Activated CD8-positive, alpha-beta memory T cell treated with anti-CD3 and anti-CD28 coated beads for 48 hours (primary cell): Measurements from ENCODE around the gene FTO.

Experiments used
- DNase-seq, 3 experiments: peaks; one replicate each; pipeline ENCODE4 v3.0.0-alpha.2; 2020; ENCODE audit warnings: low read depth in 2 of 3, low spot score in 2 of 3

FTO gene

DNA sequence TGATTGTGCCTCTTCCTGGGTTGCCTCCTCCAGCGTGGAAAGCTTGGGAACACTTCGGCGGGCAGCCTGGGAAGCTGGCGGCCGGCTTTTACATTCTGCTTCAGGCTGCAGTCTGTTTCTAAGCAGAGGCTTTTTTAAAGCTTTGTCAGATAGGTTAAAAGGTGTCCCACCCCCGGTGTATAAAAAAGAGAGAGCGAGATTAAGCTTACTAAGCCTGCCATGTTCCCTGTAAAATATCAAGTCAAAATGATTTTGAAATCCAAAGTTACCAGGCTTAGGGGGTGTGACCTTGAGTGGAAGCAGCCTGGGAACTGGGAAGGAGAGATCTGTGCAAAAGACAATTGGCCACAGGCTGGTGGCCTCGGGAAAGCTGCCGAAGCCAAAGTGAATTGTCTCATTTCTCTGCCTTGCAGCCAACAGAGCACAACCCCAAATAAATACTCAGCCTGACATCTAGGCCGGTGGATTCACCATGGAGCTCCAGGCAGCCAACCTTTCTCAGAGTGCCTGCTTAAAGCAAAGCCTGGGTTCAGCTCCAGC, 254.5 kb downstream of the FTO start:
- no peak for DNase-seq

DNA sequence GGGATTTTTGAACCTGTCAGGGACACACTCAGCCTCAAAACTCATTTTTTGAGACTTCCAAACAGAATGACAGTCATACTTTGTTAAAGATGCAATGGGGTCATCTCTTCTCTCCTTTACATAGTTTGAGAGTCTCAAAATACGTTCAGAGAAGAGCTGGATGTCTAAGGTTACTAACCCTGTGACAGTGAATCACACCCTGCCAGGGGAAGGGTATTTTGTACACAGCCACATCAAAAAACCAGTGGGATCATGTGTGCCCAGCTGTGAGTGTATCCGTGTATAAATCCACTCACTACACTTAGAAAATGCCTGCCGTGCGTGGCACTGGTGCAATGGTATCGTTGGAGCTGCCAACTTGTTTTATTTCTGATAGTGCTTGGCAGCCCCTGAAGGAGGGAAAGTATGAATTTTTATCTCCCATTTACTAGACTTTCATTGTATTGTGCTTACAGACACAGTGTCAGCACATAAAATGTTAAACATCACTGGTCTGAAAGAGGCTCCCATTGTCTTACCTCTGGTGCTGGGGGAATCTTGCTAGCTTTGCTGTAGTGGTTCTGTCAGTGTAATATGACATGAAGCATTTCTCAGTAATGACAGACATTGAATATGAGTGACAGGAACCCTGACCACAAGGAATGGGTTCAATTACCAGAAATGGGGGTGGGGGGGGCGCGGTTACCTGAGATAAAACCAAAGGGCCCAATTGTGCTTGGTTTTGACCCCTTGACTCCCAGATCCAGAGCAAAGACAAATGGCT, 256.3 kb downstream of the FTO start:
- DNase-seq: no peak

DNA sequence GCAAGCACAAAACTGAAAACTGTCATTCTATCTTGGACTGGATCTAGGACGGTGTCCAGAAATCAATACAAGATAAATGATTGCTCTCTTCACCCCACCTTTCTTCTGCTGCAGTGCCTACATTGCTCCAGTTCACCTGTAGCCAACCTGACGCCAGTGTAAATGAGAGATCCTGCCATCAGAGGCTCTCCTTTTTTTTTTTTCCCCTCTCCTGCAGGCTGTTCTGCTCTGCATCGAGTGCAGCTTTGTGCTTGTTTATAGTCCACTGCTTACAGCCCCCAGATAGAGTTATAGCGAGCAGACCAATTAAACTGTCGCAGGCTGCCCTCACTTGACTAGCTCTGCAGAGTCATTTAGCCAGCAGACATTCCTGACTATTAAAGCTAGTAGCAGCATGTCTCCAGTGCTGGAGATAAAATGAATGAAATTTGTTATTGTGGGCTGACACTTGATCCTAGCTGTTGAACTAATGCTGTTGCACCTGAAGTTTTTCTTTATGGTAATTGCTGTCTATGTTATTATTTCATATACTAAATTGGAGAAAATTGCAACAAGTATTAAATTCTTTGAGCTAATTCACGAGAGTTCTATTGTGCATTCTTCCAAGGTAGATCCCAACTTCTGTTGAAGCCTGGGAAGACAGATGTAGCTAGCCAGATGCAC, 257.1 kb downstream of the FTO start:
- DNase-seq: no peak

DNA sequence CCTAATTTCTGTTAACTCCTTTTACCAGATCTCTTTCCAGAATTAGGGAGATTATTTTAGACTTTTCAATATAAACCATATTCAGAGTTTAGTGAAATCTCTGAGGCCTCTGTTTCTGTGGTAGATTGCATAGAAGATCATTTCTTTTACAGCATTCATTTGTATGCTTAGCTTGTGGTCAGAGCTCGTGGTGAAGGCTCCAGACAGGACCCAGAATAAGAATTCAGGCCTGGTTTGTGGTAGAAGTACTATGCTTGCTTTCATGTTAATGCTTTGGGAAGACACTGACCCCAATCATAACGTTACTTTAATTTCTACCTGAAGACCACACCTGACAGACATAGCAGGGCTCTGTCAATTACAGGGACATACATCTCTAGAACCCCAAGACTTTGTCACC, 258.1 kb downstream of the FTO start:
- DNase-seq: no peak

DNA sequence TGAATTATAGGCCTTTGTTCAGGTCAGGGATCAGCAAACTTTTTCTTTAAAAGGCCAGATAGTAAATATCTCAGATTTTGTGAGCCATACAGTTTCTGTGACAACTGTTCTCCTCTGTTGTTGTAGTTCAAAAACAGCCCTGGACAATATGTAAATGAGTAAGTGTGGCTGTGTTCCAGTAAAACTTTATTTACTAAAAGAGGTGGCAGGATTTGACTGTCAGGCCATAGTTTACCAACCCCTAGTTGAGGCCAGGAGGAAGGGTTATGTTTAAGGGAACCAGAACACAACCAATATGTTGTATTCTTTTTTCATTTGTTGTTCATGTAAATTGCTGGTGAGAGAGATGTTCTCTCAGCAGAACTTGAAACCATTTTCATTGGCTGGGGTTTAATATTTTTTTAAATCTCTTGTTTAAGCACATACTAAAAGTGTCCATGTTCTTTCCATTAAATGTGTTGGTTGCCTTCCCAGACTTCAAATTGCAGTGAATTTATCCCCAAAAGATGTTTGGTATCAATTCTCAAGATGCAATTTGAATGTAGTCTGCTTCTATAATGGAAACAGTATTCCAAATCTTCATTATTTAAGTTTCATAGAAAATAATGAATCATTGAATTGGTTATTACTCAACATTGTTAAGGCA, 260.3 kb downstream of the FTO start:
- DNase-seq: no peak

DNA sequence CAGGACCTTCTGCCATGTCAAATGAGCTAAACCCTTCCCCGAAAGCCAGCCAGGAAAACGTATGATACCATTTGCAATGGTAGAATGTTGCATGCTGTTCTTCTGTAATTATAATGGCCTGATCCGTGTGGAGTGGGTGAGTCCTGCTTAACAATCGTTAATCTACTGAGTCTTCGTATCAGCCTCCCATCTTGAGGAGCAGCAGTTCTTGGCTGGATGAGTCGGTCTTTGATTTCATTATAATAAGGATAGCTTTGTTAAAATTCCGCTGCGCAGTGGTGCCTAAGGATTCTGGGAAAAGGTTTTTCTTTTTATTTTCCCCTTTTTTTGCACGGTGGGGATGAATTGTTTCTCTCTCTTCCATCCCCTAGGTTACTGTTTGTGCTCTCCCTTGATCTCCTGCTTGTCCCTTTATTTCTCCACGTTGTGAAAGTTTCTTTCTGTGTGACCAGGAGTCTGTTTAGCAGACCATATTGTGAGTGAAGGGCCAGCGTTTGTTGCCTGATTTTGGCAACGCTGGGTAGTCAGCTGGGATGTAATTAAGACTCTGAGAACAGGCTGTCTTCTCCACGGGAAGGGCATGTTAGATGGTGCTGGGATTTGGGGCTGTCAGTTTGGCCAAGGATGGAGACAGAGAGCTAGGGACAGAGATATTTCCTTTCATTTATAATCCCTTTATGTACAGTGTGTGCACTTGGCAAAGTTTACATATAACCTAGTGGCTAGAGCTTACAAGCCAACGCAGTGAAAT, 263.0 kb downstream of the FTO start:
- DNase-seq: no peak

DNA sequence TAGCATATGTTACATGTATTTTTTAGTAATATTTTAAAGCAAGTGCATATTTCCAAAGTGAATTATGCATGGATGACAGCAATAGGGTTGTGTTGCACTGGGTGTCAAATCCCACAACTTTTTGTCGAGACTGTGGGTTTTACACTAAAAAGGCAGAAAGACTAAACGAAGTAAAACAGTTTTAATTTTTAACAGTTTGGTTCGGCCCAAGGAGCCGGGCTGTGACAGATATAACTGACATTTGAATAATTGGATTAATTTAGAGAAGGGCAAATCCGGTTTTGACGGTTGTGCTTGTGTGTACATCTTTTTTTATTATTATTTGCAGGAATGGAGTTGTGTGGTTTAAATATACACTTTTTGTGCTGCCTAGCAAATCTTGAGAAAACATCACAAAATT, 263.6 kb downstream of the FTO start:
- DNase-seq: no peak

DNA sequence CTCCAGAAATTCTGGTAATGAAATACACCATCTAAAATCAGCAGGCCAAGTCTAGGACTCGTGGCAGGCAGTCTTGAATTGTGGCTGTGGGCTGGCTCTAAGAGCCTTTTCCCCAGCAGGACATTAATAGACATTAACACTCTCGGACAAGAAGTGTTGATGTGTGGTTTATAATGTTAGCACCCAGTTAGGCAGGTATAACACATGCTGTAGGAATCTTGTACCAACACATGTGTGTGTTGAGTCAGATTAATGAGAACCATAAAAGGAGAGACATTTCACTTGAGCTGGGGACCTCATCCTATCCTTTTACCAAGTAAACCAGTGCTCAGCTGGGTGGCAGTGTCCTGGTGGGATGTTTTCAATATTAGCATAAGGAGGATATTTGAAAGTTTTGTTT, 264.5 kb downstream of the FTO start:
- no peak for DNase-seq

DNA sequence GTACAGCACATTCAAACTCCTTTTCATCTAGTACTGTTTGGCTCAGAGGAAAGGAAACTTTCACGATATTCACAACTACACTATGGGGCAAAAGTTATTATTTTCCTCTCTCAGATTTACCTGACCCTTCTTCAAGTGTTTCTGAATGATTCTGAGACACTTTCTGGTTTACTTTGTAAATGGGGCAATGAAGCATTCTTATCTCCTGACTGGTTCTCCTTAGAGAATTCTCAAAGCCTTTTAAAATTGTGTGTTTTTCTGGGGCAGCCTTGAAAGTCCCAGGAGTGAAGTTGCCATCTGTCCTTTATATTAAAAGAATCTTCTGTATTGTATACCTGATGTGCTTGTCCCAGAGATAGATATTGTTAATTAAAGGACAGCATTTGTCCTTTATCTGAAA, 264.9 kb downstream of the FTO start:
- no peak for DNase-seq

DNA sequence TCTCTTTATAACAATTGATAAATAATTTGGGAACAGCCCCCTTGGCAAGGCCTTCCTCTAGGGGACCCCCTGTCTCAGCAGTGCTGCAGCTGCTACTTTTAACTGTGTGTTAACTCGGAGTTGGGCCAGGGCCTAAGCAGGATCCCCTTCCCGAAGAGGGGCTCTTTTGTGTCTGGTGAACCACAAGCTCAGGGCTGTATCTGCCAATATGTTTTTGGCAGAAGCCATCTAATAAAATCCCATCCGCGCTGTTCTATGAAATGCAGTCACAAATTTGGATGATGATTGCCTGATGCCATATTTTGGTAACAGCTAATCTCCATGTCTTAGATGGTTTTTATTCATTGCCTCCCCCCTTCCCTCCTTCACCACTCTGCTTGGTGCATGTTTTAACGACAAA, 267.7 kb downstream of the FTO start:
- DNase-seq: no peak

DNA sequence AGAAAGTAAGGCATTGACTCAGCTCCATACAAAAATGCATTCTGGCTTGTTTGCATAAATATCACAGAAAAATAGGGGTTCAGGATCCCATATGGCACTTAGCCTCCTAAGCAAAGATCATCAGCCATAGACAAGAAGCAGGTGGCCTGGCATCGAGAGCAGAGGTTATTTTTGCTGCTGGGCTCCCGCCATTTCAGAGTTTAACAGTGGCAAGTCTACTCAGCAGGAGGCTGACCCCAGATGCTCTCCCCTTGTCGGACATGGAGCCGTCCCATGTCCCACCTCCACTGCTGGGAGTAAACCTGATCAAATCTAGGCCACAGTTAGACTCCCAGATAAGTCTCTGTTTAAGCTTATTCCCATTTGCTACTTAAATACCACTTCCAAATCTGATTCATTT, 269.1 kb downstream of the FTO start:
- DNase-seq: no peak

DNA sequence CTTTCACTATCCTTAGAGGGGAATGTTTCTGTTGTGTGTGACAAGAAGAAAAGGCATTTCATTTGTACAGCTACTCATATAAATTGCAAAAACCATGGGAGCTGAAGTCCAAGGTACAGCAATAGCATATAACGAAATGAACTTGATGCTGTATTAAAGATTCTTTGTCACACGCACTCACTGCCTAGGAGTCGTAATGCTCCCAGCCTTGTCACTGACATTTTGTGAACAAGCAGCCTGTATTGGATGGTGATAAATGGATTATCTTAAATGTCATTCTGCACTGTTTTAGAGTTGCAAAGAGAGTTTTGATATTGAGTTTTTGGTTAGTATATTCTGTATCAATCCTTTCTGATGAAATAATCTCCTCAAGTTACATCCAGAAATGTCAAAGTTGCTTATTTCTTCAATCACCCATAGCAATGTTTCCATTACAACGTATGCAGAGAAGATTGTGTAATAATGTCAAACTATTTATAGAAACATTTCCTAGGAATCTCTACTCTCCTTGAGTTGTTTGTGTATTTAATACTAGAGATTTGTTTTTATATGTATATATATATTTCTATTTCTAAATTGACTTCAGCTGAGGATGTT, 270.6 kb downstream of the FTO start:
- DNase-seq: no peak

DNA sequence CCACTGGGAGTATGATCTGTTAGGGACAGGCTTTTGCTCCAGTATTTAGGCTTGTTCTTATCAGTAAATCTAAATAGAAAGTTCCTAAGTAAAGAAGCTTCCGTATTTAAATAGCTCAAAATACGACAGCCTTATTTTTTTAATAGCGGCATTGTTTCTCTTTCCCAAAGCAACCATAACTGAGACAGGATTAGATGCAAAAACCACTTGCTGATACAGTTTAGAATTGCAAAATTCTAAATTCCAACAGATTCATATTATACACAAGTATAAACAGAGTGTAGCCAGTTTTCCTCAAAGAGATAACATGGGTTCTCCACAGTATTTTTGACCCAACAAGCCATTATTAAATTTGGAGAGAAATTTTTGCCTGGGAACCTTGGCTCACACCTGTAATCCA, 276.7 kb downstream of the FTO start:
- DNase-seq: no peak

DNA sequence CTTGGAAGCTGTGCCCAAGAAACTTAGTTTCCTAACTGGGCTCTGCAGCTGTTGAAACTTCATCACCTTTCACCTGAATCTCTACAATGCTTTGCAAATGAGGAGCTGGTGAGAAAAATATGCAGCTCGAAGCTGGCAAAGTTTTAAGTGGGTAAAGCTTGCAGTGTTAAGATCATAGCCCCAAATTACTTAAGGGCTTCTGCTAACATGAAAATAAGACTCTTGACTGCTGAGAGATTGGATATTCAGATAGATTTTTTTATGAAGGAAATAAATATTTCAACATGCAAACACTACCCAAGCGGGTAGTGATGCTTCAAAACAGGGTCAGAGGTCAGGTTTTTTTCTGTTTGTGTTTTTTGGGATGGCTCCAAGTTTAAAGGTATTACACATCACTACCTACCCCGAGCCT, 278.7 kb downstream of the FTO start:
- no peak for DNase-seq

DNA sequence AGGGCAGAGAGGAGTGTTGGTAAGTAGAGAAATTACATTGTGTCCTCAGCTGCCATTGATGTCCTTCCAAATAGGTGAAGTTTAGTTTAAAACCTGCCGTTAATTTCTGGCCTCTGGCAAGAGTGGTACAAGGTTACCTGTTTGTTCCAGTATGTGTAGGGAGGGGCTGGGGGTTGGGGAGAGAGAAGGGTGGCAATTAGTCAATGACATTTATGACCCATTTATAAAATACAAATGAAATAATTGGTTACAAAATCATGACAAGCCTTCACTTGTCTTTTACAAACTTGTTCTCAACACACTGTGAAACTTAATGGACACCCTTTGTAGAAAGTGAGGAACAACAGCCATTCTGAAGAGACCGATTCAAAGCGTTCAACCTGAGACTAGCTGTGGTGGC, 281.0 kb downstream of the FTO start:
- no peak for DNase-seq

DNA sequence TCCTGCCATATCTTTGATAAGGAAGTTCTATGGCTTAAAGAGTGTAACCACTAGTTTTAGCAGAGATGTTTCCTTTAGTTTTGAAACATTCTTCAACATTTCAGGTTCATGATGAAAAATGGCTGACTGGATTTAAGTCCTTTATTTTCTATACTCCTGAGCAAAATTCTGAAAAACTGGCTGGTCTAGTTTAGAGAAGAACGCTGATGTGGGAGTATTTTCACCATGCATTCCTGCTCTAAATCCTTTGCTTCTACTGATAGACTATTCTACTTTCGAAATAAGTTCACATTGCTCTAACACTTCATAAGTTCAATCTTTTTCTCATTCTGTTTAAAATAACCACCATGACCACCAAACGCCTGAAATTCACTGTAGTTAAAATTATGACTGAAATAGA, 281.9 kb downstream of the FTO start:
- DNase-seq: no peak

DNA sequence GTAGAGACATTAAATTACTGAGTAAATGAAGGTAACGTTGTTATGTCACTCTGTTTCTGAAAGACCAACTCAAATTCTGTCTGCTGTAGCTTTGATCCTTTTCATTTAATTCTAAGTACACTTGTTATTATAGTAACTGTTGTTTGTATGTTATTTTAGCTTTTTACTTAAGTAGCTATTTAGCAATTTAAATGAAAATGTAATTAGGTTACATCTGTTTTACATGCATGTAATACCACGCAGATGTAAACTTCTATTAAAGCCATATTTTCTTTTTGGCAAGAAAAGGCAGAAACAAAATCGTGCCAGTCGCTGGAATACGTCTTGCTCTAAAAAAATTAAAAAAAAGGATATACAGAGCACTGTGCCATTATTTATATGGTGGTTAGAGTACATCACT, 282.8 kb downstream of the FTO start:
- no peak for DNase-seq

DNA sequence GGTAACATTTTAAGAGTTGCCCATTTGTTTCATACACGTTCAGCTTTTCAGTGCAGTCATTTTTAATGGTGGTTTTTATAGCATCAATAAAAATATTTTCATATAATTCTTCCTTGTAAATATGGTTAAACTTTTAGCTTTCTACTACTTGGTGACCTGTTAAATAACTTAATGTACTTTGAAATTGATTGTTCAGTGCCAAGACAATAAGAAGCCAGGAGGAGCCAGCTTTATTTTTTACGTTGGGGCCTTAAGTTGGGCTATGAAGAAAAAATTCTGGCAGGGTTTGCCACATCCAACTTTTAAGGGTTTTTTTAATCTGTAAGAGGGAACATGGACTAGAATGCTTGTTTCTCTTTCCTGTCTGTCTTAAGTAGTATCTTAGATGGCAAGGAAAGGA, 284.2 kb downstream of the FTO start:
- no peak for DNase-seq

DNA sequence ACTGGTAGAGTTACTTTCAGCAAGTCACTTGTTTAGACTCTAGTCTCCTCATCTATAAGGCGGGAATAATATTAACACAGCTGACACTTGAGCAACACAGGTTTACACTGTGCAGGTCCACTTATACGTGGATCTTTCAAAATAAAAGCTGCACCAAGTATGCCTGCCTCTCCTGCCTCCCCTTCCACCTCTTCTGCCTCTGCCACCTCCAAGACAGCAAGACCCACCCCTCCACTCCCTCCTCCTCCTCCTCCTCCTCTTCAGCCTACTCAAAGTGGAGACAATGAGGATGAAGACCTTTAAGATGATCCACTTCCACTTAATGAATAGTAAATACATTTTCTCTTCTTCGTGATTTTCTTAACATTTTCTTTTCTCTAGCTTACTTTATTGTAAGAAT, 285.6 kb downstream of the FTO start:
- no peak for DNase-seq

DNA sequence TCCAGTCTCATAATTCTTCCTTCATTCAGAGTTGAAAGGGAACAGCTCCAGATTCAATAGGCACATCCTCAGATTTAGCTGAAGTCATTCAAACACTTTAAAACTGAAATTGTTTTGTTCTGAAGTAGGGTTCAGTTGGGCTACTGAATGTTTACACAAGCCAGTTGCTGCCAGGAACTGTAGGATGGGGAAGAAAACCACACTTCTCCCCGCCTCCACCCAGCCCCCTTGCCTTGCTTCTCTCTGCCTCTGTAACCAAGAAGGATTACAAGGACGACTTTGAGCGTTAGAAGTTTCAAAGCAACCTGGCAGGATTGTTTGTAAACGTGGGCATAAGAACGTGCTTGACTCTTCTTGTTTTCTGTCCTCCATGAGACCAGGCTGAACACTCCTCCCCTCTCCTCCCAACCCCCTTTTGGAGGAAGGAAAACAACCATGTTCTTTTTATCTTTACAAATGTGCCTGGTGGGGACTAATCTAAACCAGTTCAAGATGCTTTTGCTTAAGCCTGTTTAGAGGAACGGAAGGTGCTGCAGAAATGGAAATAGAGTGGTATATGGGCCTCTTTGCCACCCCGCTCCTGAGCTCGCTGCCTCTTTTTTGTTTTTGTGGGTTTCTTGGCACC, 287.9 kb downstream of the FTO start:
- DNase-seq: no peak

DNA sequence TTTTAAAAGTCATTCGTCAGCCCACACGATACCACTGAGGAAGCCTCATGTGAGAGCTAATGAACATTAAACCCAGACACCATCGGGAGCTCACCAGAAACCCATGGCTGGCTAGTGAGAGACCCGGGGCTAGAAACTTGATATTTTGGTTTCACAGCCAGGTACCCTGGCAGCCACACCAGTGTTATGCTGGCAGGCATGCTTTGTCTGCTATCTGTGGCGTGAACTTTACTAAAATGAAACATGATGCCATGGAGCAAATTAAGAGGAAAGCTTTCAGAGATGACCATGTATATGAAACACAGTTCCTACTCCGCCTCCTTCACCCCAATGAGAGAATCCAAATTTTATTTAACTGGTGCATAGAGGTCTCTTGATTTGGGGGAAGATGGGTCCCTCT, 291.4 kb downstream of the FTO start:
- DNase-seq: no peak
